ENCODE measurements around the gene CCDC141.
A peak's percentile ranks its signal among the peaks of the same experiment; 100 is the strongest.

CCDC141 gene

DNA sequence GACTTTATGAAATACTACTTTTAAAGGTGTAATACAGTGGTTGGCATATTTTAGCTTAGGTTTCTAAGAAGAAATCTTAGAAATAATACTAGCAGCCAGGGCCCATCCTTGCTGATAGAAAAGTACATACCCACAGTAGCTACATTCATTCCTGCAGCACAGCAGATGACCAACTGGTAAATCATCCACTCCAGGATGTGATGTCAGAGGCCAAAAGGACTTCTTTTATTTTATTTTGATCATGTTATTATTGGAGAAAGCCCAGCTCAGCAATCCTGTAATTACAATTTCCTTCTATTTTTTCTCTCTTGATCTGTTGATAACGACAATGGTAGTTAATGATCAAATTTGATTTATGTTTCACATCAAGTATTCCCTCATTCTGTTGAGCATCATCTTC, 224.8 kb downstream of the CCDC141 start:
- DNase-seq: no peak

DNA sequence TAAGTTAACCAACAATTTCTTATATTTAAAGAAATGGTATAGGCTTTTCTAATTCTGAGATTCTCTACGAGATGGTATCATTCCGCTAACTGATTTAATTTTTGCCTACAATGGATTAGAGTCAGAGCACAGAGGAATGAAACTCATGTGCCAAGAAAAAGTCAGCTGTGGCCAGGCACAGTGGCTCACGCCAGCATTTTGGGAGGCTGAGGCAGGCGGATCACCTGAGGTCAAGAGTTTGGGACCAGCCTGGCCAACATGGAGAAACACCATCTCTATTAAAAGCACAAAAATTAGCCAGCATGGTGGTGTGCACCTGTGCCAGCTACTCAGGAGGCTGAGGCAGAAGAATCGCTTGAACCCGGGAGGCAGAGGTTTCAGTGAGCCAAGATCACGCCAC, 225.8 kb downstream of the CCDC141 start:
- DNase-seq: no peak

DNA sequence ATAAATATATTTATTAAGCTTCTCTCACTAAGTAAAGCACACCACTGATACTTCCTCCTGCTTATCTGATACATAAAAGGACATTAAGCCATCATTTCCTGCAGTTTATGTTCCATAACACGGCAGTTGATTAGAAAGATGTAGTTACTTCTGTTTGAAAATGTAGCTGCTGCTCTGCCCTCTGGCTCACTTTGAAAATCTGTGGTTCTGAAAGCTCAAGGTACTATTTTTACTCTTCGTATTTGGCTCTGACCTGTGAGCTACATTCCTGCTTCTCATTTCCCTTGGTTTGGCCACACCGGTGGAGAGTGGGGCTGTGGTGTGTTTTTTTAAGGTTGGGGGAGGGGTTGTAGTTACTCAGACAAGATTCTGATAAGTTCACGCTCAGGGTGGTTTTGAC, 229.9 kb downstream of the CCDC141 start:
- no peak for DNase-seq

DNA sequence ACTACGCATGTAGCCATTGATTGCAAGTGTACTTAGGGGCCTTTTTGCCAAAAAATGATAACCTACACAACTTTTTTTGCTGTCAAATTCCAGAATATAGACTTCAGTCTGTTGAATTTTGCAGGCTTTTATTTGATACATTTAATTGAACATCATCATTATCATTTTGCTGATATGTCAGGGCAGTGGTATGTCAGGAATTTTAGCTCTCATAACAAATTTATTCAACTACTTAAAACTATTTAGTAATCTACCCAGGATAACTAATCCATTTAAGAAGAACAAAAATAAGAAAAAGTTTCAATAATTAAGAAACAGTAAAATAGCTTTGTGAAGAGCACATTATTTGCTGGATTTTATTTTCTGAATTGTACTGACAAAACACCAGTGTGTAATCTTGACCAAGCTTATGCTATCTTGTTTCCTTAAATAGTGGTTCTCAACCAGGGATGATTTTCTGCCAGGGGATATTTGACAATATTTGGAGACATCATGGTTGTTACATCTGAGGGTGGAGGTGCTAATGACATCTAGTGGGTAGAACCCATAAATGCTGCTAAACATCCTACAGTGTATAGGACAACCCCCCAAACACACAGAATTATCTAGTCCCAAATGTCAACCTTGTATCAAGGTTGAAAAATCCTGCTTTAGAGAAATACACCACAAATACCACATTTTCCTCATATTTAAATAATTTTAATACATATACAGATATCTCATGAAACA, 230.6 kb downstream of the CCDC141 start:
- no peak for DNase-seq

DNA sequence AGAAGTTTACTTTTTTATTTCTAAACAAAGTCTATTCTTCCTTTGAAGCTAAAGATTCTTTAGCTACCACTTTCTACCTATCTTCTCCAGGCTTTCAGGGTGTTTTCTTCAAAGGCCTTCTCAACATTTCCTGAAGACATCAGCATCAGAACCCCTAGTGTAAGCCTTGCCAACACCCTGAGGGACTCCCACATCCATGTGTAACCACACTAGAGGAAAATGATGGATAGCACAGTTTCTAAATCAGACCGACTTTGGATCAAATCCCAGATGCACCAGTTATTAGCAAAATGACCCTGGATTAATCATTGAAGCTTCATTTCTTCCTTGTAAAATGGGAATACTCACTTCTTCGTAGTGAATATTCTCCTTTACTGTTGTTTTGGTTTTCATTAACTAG, 238.0 kb downstream of the CCDC141 start:
- no peak for DNase-seq

DNA sequence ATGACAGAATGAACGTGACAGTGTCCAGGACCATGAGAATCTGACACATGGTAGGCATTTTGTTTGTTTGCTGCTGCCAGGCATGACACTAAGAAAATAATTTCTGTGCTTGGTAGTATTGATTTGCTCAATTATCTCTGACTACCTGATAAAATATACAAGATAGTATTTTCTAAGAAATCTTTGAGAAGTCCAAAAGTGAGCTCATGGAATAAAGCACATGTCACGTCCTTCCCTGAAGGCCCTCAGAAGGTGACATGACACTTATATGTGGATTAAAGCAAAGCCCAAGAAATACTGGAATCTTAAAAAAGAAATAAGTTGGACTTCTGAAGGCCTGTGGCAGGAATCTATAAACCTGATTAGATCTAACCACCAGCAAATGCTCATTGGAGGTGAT, 238.9 kb downstream of the CCDC141 start:
- DNase-seq: no peak

DNA sequence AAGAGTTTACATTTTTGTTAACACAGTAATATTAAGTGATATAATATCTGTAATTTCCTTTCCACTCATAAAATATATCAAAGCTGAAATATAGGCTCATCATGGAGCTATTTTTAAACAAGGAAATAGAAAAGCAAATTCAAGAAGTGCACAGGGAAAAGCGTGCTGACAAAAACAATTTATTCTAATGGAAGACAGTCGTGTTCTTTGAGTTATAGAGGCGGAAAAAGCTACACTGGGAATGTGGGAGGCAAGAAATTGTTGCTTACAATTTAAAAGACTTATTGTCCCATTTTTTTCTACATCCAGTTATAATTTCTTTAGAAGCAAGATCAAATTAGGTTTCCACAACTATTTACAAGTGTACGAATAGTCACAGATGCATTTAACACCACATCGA, 239.5 kb downstream of the CCDC141 start:
- no peak for DNase-seq

DNA sequence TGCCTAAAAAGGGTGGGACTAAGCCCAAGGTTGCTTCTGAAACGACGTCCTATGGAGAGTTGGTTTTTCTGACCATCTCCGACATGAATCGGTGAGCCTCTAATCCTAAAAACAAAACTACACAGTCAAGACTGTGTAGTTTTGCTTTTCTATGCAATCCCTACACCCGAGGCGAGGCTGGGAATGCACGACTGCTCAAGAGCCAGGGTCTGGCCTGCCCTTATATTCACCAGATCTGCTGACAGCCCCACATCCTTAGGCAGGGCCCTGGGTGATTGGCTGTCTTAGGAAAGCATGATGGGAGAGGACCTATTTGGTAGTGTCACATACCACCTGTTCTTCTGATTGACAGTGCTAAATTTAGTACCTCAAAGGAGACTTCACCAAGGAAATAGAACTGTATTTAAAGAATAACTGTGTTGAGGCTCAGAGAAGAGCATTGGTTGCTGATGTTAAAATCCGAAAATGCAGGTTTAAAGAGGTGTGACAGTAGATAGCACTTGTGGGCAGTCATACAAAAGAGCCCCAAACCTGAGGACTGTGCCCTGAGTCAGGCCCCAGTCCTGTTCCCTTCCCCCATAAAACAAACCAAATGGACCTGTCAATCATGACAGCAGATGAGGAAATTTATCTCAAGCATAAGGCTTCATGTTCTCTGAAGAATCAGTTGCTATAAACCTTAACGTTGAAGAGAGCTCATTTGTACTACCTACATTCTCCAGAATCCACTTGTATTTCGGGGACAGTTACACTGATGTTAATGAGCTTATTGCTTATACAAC, 242.5 kb downstream of the CCDC141 start, which contains the start of gene TTN:
Gene TTN (minus strand): TSS at position 197 of the 782 bp plus-strand sequence. CDS start 2,781 bp downstream, outside the sequence.
- no peak for DNase-seq

DNA sequence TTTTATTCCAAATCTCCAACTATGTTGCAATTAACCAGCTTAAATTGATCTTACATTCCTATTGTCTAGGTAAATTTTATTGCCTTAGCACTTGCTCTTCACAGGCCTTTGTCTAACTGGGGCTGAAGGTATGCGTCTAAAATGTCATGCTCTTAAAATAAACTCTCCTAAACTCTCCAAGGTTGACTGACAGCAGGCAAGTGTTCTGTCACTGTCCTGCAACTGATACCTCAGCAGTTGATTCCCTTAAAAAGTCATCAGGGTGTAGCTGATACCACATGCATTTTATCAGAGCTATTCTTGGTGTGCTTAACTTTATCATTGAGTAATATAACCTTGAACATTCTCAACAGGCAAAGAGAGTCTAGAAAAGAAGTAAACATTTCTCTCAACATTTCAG, 243.4 kb downstream of the CCDC141 start:
- DNase-seq: no peak

DNA sequence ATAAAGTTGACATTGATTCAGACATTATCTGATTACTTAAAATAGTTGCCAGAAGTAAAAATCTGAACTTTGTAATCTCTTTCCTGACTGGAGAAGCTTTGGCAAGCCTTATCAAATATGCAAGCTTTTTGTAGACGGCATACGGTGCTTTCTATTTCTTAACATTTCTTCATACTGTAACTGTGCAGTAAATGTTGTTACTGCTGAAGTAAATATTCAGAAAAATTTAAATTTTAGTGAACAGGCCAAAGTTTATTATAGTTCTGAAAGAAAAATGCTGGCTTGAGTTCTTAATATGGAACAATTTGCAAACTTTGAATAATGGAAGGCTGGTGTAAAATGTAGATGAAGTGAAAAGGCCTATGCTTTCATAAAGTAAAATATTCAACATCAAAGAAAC, 244.5 kb downstream of the CCDC141 start:
- no peak for DNase-seq

DNA sequence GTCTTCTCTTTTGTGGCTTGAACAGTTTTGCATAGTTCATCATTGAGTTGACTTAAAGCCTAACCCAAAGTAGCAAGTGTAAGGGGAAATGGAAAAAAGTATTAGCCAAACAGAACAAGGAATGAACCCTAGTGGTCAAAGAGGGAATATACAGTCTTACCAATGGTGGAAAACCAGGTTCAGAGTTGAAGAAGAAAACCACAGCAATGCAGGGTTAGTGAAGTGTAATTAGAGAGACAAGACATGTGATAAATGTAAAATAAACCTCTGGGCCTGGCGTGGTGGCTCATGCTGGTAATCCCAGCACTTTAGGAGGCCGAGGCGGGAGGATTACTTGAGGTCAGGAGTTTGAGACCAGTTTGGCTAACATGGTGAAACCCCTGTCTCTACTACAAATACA, 245.1 kb downstream of the CCDC141 start:
- peak; percentile 40 for DNase-seq

DNA sequence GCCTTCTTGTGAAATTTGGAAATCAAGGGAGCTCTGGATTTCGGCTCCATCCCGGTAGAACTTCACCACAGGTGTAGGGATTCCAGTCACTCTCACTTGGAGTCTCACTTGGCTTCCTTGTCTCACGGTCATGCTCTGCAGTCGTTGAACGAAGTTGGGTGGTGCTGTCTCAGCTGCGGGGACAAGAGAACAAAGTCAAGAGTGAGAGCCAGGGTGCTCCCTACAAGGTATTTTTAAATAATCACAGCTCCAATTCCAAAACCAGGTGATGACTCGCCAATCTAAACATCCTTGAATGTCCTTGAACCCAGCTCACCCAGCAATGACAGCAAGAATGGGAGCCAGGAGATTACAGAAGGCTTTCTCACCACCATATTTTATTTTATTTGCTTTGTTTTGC, 249.4 kb downstream of the CCDC141 start:
- DNase-seq: no peak

DNA sequence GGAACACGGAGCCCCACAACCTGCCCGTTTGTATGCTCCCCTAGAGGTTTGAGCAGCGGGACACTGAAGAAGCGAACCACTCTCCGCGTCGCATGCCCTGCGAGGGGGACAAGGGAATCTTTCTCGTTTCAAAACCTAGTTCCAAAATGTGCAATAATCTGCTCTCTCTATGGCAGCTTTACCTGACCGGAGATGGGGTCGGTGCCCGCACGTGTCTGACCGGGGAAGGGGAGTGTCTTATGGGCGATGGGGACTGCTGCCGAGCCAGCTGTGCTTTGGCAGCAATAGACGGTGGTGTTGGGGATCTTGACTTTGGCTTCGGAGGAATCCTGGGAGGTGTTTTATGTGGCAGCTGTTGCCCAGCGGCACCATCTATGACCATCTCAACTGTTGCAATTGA, 250.6 kb downstream of the CCDC141 start:
- no peak for DNase-seq

DNA sequence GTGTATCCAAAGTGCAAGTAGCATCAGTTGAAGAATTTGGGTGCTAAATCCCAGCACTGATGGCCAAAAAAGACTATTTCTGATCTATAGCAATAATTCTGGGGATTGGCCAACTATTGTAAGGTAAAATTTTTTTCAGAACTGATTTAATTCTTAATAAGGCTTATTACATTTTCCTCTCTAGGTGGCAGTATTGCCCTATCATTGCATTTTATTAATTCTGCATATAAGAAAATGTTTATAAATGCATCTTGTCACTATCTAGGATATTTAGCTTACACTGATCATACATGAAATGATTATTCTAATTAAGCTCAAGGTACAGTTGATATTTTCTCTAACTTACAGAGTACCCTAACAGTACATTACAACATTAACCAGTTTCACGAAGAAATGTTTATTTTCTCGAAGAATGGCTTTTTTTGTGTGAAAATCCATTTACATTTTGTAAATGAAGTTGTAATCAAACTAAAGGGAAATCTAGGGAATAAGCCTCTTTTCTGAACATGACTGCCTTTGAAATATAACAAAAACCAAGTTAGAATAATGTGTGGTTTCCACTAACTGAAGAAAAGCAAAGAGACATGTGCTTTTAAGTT, 253.8 kb downstream of the CCDC141 start:
- DNase-seq: peak; percentile 57

DNA sequence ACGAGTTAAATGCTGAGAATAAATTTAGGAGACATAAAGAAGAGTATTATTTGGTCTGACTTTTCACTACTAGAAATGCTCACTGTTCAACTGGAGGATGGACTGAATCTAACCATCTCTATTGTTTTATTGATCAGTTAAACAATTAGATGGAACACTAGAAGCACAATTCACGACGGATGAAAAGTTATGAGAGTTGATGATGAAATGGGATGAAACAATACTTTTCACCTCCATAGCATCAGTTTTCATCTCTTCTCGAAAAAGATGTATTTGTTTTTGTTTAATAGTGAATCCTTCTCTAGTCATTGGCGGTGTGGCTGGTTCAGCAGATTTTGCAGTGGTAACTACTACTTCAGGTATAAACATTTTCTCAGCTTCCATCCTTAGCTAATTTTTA, 262.0 kb downstream of the CCDC141 start:
- no peak for DNase-seq

DNA sequence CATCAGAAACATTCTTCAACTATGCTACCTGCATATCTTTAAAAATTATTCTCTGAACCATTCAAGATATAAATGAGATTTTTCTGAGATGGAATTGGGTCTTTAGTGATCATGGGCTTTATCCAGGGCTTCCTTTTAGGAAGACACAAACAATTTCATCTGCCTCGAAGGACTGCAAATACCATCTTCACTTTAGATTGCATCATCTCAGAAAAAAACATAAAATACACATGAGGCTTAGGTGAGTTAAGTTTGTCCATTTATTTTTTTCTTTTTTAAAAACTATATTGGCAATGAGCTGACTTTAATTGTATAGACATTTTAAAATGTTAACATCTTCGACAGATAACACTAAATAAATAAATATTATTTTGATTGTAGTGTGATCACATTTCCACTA, 262.8 kb downstream of the CCDC141 start:
- DNase-seq: no peak

DNA sequence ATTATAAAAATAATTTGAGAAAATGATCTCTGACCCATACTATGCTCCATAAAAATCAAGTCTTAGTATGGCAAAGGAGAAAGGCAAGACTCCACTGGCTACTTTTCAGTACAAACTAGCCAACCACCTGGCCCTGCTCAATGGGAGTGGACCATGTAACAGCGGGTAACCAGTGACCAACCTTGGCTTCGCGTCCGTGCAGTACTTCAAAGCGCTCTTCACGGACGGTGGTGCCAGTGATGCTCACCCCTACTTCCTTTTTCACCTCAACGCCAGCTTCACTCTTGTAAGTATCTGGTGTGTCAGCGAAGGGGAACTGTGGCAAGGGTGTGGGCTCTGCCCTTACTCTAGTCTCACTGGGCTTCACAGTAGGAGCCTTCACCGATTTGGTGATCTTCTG, 266.0 kb downstream of the CCDC141 start:
- no peak for DNase-seq

DNA sequence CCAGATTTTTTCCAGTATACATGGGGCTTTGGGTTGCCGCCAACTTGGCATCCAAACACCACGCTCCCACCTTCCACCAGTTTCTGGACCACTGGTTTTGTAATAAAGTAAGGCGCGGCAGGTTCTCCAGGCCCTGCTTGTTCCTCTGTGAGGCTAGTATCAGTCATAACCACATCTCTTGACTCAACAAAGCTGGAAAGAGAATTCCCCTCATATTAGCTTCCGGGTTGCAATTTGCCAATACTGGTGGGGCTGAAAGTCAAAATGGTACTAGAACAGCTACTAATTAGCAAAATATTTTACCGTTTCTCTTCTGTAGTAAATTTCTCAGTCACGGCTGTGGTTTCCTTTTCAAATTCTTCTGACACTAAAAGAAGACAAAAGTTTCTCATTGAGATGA, 267.7 kb downstream of the CCDC141 start:
- no peak for DNase-seq

All from NCI-H82 (cell line).